PFSK-1 (cell line): ENCODE results near the gene UBE2I.

ENCODE experiments used
- FOXP2 ChIP-seq: optimal IDR thresholded peaks from 2 replicates; pipeline ENCODE3; 2011; ENCODE audit warnings: borderline replicate concordance, control low read depth, inconsistent platforms; ENCODE audit not compliant: insufficient read depth; ENCODE audit errors: extremely low read length, extremely low read depth
- POLR2AphosphoS5 ChIP-seq: IDR thresholded peaks from 2 replicates; pipeline ENCODE4 v1.6.1; 2012; ENCODE audit warnings: low read depth, mild to moderate bottlenecking, control low read depth, low read length, moderate library complexity
- SIN3A ChIP-seq: IDR thresholded peaks from 2 replicates; pipeline ENCODE4 v1.6.1; 2012; ENCODE audit warnings: mild to moderate bottlenecking, low read length, moderate library complexity, borderline replicate concordance; ENCODE audit not compliant: insufficient read depth
- TAF1 ChIP-seq: IDR thresholded peaks from 2 replicates; pipeline ENCODE4 v1.6.1; 2012; ENCODE audit warnings: low read length, control low read depth, borderline replicate concordance; ENCODE audit not compliant: insufficient read depth
- TF ChIP-seq, protein P1 (sequence below), 2 experiments: IDR thresholded peaks; 2 replicates each; pipeline versions ENCODE4 v1.6.1 to v1.8.0; 2011 to 2012; ENCODE audit warnings: low read depth in 2 of 2, low read length in 2 of 2, control low read depth in 1 of 2, inconsistent platforms in 1 of 2, mild to moderate bottlenecking in 1 of 2, moderate library complexity in 1 of 2; ENCODE audit not compliant: insufficient read depth in 1 of 2

The UBE2I gene

DNA sequence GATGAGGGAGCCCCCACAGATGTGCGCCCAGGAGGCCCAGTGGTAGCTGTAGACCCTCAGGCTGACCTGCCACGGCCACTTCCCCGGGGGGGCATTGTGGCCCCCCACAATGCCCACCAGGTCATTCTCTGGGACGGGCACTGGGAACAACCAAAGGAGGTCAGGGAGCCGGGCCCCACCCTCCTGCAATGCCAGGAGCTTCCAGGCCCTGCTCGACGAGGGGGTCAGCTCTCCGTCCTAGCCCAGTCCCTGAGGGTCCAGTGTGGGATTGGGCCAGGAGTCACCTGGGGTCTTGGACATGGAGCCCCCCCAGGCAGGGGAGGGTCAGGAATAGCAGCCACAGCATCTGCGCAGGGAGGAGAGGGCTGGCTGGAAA is 46.6 kb upstream of the UBE2I start:
- no peak for TF ChIP-seq SIN3A
- no peak for TF ChIP-seq FOXP2
- no peak for TF ChIP-seq POLR2AphosphoS5

DNA sequence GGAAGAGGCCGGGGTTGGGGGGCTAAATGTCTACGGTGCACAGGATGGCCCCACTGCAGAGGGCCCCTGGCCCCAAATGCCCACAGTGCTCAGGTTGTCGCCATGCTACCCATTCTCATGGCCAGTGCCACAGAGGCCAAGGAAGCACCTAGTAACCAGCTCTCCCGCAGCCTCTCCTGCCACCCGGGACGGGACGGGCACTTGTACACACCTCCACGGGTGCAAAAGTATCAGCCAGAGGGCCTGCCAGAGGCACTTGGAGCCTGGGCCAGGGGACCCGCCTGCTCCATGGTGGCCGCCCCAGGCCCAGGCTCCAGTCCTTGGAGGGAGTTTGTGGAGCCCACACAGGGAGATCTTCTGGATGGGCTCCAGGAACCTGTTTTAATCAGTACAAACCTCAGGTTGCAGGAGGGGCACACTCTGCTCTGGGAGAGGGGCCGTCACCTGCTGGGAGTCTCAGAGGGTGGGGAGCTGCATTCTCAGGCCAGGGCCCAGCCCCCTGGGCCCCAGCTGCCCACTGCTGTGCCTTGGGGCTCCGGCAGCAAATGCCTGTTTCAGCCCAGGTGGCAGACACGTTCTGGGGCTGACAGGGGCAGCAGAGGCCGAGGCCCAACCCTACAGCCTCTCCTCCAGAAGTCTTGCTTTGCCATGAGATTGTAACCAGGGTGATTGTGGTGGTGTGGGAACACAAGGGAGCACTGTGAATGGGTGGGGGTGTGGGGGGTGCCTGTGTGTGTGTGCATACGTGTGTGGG is 45.7 kb upstream of the UBE2I start:
- TF ChIP-seq, protein P1, sequence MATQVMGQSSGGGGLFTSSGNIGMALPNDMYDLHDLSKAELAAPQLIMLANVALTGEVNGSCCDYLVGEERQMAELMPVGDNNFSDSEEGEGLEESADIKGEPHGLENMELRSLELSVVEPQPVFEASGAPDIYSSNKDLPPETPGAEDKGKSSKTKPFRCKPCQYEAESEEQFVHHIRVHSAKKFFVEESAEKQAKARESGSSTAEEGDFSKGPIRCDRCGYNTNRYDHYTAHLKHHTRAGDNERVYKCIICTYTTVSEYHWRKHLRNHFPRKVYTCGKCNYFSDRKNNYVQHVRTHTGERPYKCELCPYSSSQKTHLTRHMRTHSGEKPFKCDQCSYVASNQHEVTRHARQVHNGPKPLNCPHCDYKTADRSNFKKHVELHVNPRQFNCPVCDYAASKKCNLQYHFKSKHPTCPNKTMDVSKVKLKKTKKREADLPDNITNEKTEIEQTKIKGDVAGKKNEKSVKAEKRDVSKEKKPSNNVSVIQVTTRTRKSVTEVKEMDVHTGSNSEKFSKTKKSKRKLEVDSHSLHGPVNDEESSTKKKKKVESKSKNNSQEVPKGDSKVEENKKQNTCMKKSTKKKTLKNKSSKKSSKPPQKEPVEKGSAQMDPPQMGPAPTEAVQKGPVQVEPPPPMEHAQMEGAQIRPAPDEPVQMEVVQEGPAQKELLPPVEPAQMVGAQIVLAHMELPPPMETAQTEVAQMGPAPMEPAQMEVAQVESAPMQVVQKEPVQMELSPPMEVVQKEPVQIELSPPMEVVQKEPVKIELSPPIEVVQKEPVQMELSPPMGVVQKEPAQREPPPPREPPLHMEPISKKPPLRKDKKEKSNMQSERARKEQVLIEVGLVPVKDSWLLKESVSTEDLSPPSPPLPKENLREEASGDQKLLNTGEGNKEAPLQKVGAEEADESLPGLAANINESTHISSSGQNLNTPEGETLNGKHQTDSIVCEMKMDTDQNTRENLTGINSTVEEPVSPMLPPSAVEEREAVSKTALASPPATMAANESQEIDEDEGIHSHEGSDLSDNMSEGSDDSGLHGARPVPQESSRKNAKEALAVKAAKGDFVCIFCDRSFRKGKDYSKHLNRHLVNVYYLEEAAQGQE (IDR thresholded peaks at IDR 0.05; ENCODE audit: insufficient read depth in 1 of 2, low read depth in 2 of 2, low read length in 2 of 2): no peak
- TF ChIP-seq FOXP2: no peak
- TF ChIP-seq SIN3A: no peak
- TF ChIP-seq POLR2AphosphoS5: no peak
- TF ChIP-seq TAF1: no peak

DNA sequence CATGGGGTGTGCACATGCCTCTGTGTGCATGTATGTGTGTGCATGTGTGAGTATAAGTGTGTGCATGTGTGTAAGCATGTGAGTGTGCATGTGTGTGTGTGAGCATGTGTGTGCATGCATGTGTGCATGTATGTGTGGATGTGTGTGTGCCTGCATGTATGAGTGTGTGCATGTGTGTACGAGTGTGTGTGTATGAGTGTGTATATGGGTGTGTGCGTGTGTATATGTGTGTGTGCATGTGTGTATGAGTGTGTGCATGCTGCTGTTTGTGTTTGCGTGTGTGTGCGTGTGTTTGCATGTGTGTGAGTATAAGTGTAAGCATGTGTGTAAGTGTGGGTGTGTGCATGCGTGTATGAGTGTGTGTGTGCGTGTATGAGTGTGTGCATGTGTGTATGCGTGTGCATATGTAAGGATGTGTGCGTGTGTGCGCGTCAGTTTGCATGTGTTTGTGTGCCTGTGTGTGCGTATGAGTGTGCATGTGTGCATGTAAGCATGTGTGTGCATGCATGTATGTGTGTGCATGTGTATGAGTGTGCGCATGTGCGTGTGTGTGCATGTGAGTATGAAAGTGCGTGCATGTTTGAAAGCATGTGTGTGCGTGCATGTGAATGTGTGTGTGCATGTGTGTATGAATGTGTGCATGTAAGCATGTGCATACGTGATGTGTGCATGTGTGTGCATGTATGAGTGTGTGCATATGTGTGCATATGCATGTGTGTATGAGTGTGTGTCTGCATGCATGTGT is 44.9 kb upstream of the UBE2I start:
- TF ChIP-seq, protein P1 (IDR thresholded peaks at IDR 0.05; ENCODE audit: insufficient read depth in 1 of 2, low read depth in 2 of 2, low read length in 2 of 2): no peak
- TF ChIP-seq SIN3A: no peak

DNA sequence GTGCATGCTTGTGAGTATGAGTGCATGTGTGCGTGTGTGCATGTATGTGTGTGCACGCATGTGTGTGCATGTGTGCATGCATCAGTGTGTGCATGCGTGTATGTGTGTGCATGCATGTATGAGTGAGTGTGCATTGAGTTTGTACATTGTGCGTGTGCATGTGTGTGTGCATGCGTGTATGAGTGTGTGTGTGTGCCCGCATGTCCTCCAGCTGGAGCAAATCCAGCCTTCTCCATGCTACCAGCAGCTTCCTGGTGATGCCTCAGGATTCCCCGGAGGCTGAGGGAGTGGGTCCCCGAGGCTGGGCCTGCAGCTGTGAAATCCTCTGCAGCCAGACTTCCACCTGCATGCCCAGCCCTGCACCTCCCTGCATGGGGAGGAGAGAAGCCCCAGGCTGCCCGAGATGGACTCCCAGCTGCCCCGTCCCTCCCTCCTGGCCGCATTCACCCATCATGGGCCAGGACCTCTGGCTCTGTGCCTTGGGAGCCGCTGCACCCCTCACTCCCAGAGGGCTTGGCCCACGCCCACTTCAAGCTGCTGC is 44.3 kb upstream of the UBE2I start:
- TF ChIP-seq TAF1 (no peak), POLR2AphosphoS5 (no peak), FOXP2 (no peak)
- TF ChIP-seq, protein P1 (IDR thresholded peaks at IDR 0.05; ENCODE audit: insufficient read depth in 1 of 2, low read depth in 2 of 2, low read length in 2 of 2): no peak

DNA sequence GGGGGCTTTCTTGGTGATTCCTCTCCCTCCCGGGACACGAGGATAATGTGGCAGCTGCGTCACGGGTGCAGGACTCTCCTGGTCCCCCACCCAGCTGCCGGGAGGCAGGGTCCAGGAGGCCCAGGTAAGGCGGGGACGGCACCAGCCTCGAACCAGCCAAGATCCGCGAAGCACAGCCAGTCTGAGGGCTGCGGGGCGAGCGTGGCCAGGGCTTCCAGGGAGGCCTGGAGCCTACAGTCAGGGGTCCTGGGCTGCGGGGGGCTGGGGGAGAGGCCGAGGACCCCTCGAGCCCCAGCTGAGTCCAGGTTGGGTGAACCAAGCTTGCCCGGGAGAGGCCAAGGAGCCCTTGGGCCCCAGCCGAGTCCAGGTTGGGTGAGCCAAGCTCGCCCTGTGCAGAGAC is 43.6 kb upstream of the UBE2I start:
- TF ChIP-seq SIN3A (no peak), TAF1 (no peak), POLR2AphosphoS5 (no peak), FOXP2 (no peak)
- TF ChIP-seq, protein P1 (IDR thresholded peaks at IDR 0.05; ENCODE audit: insufficient read depth in 1 of 2, low read depth in 2 of 2, low read length in 2 of 2): no peak
